ENCODE measurements around the gene NAT14. TPM values are rescaled to one million over a fixed set of nuclear protein-coding genes. Genes with fewer than 3 reads are reported as not detected.

The NAT14 gene
- total RNA-seq, 2 experiments from 2014 or later = 28.3 to 29.1 TPM

DNA sequence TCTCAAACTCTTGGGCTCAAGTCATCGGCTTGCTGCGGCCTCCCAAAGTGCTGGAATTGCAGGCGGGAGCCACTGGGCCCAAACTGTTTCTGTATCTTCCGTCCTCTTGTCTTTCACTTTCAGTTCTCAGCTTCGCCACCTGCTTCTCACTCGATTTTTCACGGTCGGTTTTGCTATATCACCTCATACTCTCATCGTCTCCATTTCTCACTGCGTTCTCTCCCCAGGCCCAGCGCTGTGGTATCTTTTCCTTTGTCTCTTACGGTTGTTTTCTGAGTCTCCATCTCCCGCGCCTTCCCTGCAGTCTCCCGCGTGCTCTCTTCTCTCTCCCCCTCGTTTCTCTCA is 18.1 kb downstream of the NAT14 start:
- ChIA-PET CTCF (ENCODE audit: unreplicated experiment) (interaction anchor here (0.6 to 1.9 kb wide), 3 partner anchors 26 to 68 kb away, joined by 4 to 10 read pairs (median 6); partner anchors contain the start of gene ZNF628), POLR2A (interaction anchor here (1.0 kb wide), 2 partner anchors 11 to 27 kb away, joined by 3 read pairs; partner anchors contain the start of gene ZNF628)
- BruUV-seq (replicated peaks) = no TSS peak
- Histone ChIP-seq H3K36me3 (ENCODE audit: insufficient read depth, low read length) (no peaks in the 10 kb centered on the region), H3K27ac (ENCODE audit: low read depth, low read length, poor library complexity, severe bottlenecking) (no peak overlapping the region), H3K79me2 (ENCODE audit: insufficient read depth, low read depth, low read length) (no peaks in the 10 kb centered on the region), H4K20me1 (ENCODE audit: insufficient read depth, low read length) (no peaks in the 10 kb centered on the region), H3K9me2 (ENCODE audit: insufficient read depth, low read length) (no peaks in the 10 kb centered on the region), H3K4me3 (ENCODE audit: low read depth, low read length, poor library complexity, severe bottlenecking) (peak overlapping the region; percentile 32), H2AFZ (ENCODE audit: low read length) (peak overlapping the region; percentile 93), H3K4me2 (ENCODE audit: low read length) (peak overlapping the region; percentile 35; the same call in 1 of the 2 replicates), H3K9me3 (ENCODE audit: low read length) (no peaks in the 10 kb centered on the region), H3K4me1 (ENCODE audit: insufficient read depth, low read length, poor library complexity, severe bottlenecking) (peaks cover 8% of the 10 kb centered on the region)
- DNase-seq (ENCODE audit: low spot score) = no peak
- TF ChIP-seq, protein P1, sequence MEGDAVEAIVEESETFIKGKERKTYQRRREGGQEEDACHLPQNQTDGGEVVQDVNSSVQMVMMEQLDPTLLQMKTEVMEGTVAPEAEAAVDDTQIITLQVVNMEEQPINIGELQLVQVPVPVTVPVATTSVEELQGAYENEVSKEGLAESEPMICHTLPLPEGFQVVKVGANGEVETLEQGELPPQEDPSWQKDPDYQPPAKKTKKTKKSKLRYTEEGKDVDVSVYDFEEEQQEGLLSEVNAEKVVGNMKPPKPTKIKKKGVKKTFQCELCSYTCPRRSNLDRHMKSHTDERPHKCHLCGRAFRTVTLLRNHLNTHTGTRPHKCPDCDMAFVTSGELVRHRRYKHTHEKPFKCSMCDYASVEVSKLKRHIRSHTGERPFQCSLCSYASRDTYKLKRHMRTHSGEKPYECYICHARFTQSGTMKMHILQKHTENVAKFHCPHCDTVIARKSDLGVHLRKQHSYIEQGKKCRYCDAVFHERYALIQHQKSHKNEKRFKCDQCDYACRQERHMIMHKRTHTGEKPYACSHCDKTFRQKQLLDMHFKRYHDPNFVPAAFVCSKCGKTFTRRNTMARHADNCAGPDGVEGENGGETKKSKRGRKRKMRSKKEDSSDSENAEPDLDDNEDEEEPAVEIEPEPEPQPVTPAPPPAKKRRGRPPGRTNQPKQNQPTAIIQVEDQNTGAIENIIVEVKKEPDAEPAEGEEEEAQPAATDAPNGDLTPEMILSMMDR (conservative IDR thresholded peaks at IDR 0.05; ENCODE audit: low read length) = no peak
- no peak for TF ChIP-seq EZH2phosphoT487 (IDR thresholded peaks at IDR 0.05; ENCODE audit: borderline replicate concordance, low read depth, low read length)
- intact Hi-C loops (cut with micrococcal nuclease; ENCODE audit: unreplicated experiment) = no loop called here

DNA sequence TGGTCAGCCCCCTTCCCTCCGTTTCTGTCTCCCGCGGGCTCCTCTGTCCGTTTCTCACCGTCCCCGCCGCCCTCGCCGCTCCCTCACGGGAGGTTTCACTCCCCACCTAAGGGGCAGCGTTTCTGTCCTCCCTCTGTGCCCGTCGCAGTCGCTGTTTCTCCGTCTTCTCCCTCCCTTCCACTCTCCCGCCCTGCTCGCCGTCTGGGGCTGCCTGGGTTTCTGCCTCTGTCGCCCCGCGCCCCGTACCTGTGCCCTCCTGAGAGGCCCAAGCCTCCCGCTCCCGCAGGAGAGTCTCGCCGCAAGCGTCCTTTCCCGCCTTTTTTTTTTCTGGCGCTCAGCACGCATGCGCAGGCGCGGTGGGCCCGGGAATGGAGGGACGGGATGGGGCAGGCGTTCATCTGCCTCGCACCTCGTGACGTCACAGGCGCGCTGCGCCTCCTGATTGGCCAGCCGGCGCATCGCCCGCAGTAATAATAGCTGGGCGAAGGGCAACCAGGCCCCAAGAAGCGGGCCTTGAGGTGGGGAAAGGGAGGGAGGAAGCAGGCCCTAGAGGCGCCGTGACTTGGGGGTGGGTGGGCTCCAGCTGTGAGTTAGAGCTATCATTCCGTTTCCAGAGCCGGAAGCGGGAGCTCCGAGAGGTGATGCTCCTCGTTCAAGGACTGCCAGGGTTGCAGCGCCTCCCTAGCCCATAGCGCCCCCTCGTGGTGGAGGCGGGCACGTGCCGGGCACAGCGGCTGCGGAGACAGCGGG is 18.7 kb downstream of the NAT14 start:
- H4K20me1 ChIP-seq (ENCODE audit: insufficient read depth, low read length) = no peaks in the 10 kb centered on the region
- TF ChIP-seq, protein P1 (conservative IDR thresholded peaks at IDR 0.05; ENCODE audit: low read length) = peak; percentile 98
- TF ChIP-seq EZH2phosphoT487 (IDR thresholded peaks at IDR 0.05; ENCODE audit: borderline replicate concordance, low read depth, low read length) = no peak
- peak; percentile 96 for DNase-seq (ENCODE audit: low spot score)
- no peaks in the 10 kb centered on the region for H3K36me3 ChIP-seq (ENCODE audit: insufficient read depth, low read length)
- ChIA-PET POLR2A (interaction anchor here (0.6 to 1.4 kb wide), 6 partner anchors 11 to 253 kb away, joined by 3 to 4 read pairs (median 3); partner anchors contain the start of genes ZNF628 and ZNF784), CTCF (ENCODE audit: unreplicated experiment) (interaction anchor here (0.6 to 1.9 kb wide), 6 partner anchors 11 to 126 kb away, joined by 3 to 10 read pairs (median 4); partner anchors contain the start of genes ISOC2 and ZNF628)
- intact Hi-C loops (cut with micrococcal nuclease; ENCODE audit: unreplicated experiment) = loop anchor here (1.0 kb wide), 1 partner anchor 35 kb away; no protein-coding TSS in a partner anchor
- H3K9me3 ChIP-seq (ENCODE audit: low read length) = no peaks in the 10 kb centered on the region
- H2AFZ ChIP-seq (ENCODE audit: low read length) = peak overlapping the region; percentile 93
- peak overlapping the region; percentile 56 for H3K27ac ChIP-seq (ENCODE audit: low read depth, low read length, poor library complexity, severe bottlenecking)
- peak overlapping the region; percentile 57; the same call in 1 of the 2 replicates for H3K4me2 ChIP-seq (ENCODE audit: low read length)
- BruUV-seq (replicated peaks) = no TSS peak
- no peaks in the 10 kb centered on the region for H3K79me2 ChIP-seq (ENCODE audit: insufficient read depth, low read depth, low read length)
- H3K4me1 ChIP-seq (ENCODE audit: insufficient read depth, low read length, poor library complexity, severe bottlenecking) = peaks cover 8% of the 10 kb centered on the region
- no peaks in the 10 kb centered on the region for H3K9me2 ChIP-seq (ENCODE audit: insufficient read depth, low read length)
- peak overlapping the region; percentile 63 for H3K4me3 ChIP-seq (ENCODE audit: low read depth, low read length, poor library complexity, severe bottlenecking)

Data from OCI-LY7 (cell line).